ENCODE data around the gene FKBP3.

- no peak for TF ChIP-seq CTCF (IDR thresholded peaks at IDR 0.05; ENCODE audit: low read depth, low read length)
- no peak for TF ChIP-seq EZH2phosphoT487 (IDR thresholded peaks at IDR 0.05; ENCODE audit: low read depth)
Measured at GRCh38 chr14:45181329-45181728, 47.0 kb upstream of the FKBP3 start.

All from OCI-LY3 (cell line).